ENCODE measurements around the gene FAM98A. TPM values are rescaled to one million over a fixed set of nuclear protein-coding genes. Genes with fewer than 3 reads are reported as not detected.

The FAM98A gene
- total RNA-seq, 1 experiment from 2014 or later, result 70.9 TPM

DNA sequence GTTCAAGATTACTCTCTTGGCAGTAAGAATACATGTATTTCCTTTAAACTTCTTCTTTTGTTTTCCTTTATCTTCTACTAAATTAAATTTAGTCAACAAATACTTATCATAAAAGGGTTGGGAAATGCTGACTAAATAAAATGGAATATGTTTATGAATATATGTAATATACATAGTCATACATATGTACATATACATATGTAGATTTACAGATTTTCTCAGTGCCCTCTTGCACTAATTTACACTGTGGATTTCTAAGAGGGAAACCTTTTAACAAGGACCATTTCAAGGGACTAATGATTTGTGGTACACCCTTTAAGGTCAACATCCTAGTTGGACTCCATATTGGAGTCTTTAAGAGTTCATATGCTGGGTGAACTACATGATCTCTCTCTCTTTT, 37.2 kb downstream of the FAM98A start:
- no peak overlapping the region for H2BK20ac ChIP-seq (ENCODE audit: low read depth, low read length, poor library complexity, severe bottlenecking)
- no peak overlapping the region for H3K4me2 ChIP-seq (ENCODE audit: insufficient read depth, insufficient read length, low read length)
- H4K8ac ChIP-seq (replicated peaks; ENCODE audit: insufficient read length, low read depth, low read length), result no peak overlapping the region
- Mint-ChIP-seq H3K4me1 (no peaks in the 10 kb centered on the region), H3K36me3 (ENCODE audit: insufficient read depth in 1 of 3, low read depth in 3 of 3) (no peaks in the 10 kb centered on the region; a peak in 1 of 7 replicates), H3K27ac (no peak overlapping the region), H3K4me3 (no peak overlapping the region), H3K9me3 (no peaks in the 10 kb centered on the region), H3K27me3 (ENCODE audit: low read depth) (no peaks in the 10 kb centered on the region)
- TF ChIP-seq, protein P1, sequence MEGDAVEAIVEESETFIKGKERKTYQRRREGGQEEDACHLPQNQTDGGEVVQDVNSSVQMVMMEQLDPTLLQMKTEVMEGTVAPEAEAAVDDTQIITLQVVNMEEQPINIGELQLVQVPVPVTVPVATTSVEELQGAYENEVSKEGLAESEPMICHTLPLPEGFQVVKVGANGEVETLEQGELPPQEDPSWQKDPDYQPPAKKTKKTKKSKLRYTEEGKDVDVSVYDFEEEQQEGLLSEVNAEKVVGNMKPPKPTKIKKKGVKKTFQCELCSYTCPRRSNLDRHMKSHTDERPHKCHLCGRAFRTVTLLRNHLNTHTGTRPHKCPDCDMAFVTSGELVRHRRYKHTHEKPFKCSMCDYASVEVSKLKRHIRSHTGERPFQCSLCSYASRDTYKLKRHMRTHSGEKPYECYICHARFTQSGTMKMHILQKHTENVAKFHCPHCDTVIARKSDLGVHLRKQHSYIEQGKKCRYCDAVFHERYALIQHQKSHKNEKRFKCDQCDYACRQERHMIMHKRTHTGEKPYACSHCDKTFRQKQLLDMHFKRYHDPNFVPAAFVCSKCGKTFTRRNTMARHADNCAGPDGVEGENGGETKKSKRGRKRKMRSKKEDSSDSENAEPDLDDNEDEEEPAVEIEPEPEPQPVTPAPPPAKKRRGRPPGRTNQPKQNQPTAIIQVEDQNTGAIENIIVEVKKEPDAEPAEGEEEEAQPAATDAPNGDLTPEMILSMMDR (conservative IDR thresholded peaks at IDR 0.05), result no peak
- no peak overlapping the region for H4K91ac ChIP-seq (ENCODE audit: insufficient read length, low read depth, low read length)
- no peak overlapping the region for H3K18ac ChIP-seq (ENCODE audit: insufficient read length, low read depth, low read length)
- no peaks in the 10 kb centered on the region for H3K27me3 ChIP-seq (ENCODE audit: insufficient read depth, low read length)
- H3K79me2 ChIP-seq (ENCODE audit: insufficient read depth, low read length), result no peaks in the 10 kb centered on the region
- H4K5ac ChIP-seq (ENCODE audit: insufficient read length, low read depth, low read length), result no peak overlapping the region
- H3K23ac ChIP-seq (ENCODE audit: insufficient read length, low read depth, low read length), result no peak overlapping the region
- no peaks in the 10 kb centered on the region for H3K9me3 ChIP-seq (ENCODE audit: control insufficient read depth, low read depth, low read length)
- H3K27ac ChIP-seq (ENCODE audit: insufficient read length, low read depth, low read length), result no peak overlapping the region
- no peak overlapping the region for H3K9ac ChIP-seq (ENCODE audit: extremely low read depth, insufficient read length, low read length)
- H3K4me1 ChIP-seq (ENCODE audit: insufficient read depth, low read length), result no peaks in the 10 kb centered on the region
- H2AFZ ChIP-seq (ENCODE audit: low read length), result no peak overlapping the region
- H3K79me1 ChIP-seq (ENCODE audit: insufficient read depth, low read depth, low read length, poor library complexity, severe bottlenecking), result no peaks in the 10 kb centered on the region
- no peak overlapping the region for H2BK12ac ChIP-seq (ENCODE audit: insufficient read length, low read depth, low read length)
- DNase-seq, result no peak
- no peak overlapping the region for H3K14ac ChIP-seq (ENCODE audit: insufficient read depth, low read length)
- H2BK5ac ChIP-seq (ENCODE audit: insufficient read length, low read length), result no peak overlapping the region
- no peak overlapping the region for H2BK15ac ChIP-seq (ENCODE audit: low read depth, low read length)
- H3K4ac ChIP-seq (ENCODE audit: low read depth, low read length), result no peak overlapping the region
- no peaks in the 10 kb centered on the region for H4K20me1 ChIP-seq (ENCODE audit: control insufficient read depth, insufficient read depth, insufficient read length)
- H3K23me2 ChIP-seq (ENCODE audit: insufficient read length, low read depth, low read length, poor library complexity, severe bottlenecking), result no peaks in the 10 kb centered on the region
- H2AK5ac ChIP-seq (ENCODE audit: insufficient read length, low read length), result no peak overlapping the region
- H2BK120ac ChIP-seq (ENCODE audit: low read depth, low read length, poor library complexity, severe bottlenecking), result no peak overlapping the region
- no peak overlapping the region for H3T11ph ChIP-seq (ENCODE audit: low read length)
- no peak overlapping the region for H3K56ac ChIP-seq (ENCODE audit: insufficient read length, low read depth, low read length)
